NCI-H2196 treated with DMSO at 0.1 percent for 48 hours (cell line): Measurements from ENCODE around the gene AKNAD1.
"Not testable (repeated sequence)": the region's sequence is repeated elsewhere in the genome, so short reads cannot be mapped to it uniquely, and the experiment has no call there.

Experiments
- DNase-seq: peaks from one replicate; lab custom pipeline; 2025; ENCODE audit not compliant: unreplicated experiment; lab: John Stamatoyannopoulos, UW

The AKNAD1 gene

GRCh38 chr1:108785880-108786279 lies 71.0 kb downstream of the AKNAD1 start:
- DNase-seq = no peak

- no peak for DNase-seq
Observed at GRCh38 chr1:108785264-108785663, 71.6 kb downstream of the AKNAD1 start.

- not testable (repeated sequence) for DNase-seq
Observed at GRCh38 chr1:108781575-108781944, 75.3 kb downstream of the AKNAD1 start.

DNA sequence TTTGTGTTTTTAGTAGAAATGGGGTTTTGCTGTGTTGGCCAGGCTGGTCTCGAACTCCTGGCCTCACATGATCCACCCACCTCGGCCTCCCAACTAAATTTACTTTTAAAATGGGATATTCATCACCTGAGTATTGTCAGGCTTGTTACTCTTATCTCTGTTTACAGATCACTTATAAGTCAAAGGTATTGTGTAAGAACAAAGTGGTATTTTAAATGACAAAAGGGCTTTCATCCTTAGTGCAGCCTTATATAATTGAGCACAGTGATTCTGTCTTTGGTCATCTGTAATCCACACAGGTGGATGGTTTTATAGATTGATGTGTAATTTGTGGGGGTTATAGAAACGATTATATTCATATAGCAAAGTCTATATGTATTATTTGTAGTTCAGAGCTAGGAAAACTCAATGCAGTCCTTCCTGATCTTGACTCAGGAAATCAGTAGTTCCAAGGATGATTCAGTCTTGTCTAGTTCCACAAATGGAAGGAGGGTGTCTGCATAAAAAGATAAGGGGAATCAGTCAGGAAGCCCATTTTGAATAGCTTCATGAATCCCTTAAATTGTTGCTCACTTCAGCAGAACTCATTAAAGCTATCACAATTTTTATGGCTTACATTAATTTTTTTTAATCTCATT lies 75.8 kb downstream of the AKNAD1 start:
- no peak for DNase-seq

DNA sequence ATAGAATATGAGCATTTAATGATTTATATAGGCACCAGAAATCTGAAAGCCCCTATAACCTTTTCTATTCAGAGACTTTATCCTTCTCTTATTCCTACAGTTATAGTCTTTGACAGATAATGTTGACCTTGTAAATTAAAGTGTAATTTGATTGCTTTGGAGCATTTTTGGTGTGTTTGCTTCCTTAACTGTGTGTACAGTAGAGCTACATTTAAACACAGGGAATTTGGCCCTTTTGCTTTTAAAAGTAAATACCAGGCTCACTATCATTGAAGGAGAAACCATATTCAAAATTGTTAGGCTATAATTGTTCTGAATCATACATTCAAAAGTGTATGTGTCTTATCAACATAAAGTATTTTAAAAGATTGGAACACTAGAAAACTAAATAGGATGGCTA lies 77.4 kb downstream of the AKNAD1 start:
- DNase-seq = no peak

DNA sequence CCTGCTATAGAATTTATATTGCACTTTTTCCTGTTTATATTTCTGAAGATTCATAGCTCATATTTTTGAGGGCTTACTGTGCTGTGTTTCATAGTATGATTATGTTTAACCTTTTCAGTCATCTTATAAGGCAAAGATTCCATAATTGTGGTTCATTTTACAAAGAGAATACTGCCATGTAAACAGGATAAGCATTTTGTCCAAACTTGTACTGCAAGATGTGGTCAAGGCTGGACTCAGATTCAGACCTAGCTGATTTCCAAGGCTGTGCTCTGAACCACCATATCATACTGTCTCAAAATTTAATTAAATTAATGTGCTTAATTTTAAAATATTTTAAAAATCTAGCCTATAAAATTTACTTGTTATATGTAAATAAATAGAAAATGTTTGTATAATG lies 79.1 kb downstream of the AKNAD1 start:
- DNase-seq = no peak

- no peak for DNase-seq
Observed at GRCh38 chr1:108767708-108768107, 89.2 kb downstream of the AKNAD1 start.

DNA sequence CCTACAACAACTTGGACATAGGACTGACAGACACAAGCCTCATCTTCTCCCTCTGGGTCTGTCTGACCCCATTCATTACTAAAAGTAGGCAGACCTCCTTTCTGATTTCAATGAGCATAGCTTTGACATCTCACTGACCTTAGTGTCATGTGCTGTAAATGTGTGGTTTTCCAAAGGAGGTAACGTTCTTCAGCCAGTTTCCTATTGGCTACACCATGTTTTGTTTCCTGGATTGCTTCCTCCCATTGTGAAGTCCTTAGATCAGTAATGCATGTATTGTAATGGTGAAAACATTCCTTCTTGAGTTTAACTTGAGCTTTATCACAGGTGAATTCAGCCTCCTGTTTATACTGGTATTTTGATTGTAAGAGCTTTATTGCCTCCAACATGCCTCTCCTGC lies 89.8 kb downstream of the AKNAD1 start:
- DNase-seq = no peak
